Subcutaneous adipose tissue (tissue), 4 donors: ENCODE results near the gene CDH4. TPM values are rescaled to one million over a fixed set of nuclear protein-coding genes. Genes with fewer than 3 reads are reported as not detected.

Source experiments
- total RNA-seq, 4 donors: library from RNA; depleted of rRNA; stranded (reverse); fragments of >200 nt; gene quantifications; one replicate each; pipeline ENCODE4 v1.1.0, GENCODE V29; 2016
- TF ChIP-seq, protein P1 (sequence below): fragments of 450-650 bp; IDR thresholded peaks from one replicate; pipeline ENCODE4 v1.5.1; 2016; ENCODE audit warnings: low read depth, mild to moderate bottlenecking, control low read depth, antibody characterized with exemption, moderate library complexity

Gene CDH4
- total RNA-seq, 4 donors from 2014 or later = not detected

DNA sequence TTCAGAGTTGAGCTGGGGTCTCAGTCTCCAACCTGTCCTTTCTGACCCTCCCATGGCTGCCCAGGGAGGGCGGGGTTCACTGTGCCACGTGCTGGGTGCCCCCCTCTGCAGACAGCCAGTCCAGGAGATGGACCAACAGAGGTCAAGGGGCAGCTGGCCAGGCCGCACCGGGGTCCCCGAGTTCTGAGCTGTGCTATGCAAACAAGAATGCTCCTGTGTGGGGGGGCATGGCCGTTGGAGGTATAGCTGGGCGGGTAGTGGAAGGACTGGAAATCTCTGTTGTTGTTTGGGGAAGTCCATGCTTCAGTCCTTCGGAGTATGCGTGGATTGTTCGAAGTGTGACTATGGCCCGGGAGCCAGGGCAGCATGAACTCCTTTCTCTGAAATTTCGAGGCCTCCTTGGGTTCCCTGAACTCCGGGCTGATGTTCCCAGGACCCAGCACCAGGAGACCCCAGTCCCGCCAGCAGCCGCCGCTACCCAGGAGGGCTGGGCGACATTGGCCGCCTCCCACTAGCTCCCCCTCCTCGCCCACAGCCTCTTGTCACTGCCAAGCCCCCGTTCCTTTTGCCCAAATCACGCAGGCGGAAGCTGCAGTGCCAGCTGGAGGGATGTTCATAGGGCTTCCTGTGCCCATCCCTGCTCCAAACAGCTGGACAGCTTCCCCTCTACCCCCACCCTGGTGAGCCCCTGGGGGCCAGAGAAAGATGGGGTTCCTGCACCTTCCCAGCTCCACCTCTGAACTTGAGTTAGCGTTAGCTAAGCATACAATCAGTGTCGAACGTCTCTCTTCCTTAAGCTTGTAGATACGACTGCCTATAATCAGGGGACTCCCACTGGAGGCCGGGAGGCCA, 687.0 kb downstream of the CDH4 start:
- TF ChIP-seq, protein P1, sequence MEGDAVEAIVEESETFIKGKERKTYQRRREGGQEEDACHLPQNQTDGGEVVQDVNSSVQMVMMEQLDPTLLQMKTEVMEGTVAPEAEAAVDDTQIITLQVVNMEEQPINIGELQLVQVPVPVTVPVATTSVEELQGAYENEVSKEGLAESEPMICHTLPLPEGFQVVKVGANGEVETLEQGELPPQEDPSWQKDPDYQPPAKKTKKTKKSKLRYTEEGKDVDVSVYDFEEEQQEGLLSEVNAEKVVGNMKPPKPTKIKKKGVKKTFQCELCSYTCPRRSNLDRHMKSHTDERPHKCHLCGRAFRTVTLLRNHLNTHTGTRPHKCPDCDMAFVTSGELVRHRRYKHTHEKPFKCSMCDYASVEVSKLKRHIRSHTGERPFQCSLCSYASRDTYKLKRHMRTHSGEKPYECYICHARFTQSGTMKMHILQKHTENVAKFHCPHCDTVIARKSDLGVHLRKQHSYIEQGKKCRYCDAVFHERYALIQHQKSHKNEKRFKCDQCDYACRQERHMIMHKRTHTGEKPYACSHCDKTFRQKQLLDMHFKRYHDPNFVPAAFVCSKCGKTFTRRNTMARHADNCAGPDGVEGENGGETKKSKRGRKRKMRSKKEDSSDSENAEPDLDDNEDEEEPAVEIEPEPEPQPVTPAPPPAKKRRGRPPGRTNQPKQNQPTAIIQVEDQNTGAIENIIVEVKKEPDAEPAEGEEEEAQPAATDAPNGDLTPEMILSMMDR = no peak

DNA sequence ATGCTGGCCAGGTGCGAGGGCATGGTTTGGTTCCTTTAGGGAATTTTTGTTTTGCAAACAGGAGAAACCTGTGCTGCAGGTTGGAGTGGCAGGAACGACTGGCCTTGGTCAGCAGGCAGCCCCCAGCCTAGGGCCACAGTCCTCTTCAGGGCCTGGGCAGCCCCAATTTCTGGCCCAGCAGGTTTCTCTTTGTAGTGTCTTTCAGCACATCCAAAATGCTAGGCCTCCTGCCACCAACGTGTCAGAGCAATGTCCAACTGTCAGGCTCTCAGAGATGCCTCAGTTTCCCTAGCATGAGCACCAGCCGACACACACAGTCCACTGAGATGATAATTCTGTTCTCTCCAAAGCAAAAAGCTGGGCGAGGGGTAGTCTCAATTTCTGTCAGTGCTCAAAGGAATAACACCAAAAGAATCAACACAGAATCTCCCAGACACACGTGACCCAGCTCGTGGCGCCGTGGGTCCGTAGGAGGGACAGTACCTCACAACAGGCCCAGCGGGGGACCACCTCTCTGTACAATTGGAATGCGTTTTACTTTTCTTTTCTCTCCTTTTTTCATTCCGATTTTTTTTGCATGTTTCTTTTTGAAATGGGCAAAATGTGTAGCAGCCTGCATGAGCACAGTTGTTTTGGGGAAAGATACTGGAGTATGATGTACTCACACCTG, 687.8 kb downstream of the CDH4 start:
- TF ChIP-seq, protein P1 = no peak

DNA sequence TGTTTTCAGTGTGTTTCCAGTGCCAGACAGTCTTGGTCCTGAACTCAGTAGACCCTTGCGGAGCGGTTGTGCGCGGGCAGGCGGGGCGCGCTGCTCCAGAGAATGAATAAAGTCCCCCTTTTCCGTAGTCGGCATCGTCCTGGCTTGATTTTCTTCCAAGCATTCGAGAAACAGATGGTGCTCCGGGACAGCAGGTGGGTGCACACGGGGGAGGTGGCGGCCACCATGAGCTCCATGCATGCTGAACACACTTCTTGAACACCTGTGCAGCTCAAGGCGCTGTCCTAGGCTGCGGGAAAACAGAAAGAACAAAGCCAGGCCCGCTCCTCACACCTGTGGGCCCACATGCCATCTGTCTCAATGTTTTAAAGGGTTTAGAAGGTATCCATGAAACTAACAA, 688.4 kb downstream of the CDH4 start:
- TF ChIP-seq, protein P1 = no peak

DNA sequence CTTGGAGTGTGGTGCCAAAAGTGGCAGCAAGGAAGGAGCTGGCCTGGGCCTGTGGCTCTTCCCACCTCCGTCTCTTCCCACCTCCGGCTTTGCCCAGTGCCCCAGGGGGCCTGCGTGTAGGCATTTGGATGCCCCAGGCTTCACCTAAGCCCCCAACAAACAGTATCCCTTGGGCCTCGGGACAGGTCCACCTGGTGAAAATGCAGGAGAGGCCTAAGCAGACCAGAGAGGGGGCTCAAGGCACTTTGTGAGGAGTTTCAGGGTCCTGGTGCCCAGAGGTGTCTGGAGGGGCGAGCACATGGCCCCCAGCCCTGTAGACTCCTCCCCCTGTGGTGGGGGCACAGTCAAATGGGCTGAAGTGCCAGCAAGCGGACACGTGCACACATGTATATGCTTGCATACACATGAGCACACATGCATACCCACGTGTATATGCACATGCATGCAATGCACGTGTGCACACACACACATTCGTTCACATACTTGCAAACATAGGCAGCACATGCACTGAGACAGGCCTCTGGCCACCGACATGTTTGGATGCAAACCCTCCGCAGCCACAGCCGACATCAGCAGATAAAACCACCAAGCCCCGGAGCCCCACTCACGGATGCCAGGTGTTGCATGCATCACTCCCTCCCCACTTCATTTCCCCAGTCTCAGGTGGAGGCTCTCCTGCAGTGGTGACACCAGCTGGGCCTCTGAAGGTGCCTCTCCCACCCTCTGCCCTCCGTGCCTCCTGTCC, 689.1 kb downstream of the CDH4 start:
- TF ChIP-seq, protein P1 = no peak

DNA sequence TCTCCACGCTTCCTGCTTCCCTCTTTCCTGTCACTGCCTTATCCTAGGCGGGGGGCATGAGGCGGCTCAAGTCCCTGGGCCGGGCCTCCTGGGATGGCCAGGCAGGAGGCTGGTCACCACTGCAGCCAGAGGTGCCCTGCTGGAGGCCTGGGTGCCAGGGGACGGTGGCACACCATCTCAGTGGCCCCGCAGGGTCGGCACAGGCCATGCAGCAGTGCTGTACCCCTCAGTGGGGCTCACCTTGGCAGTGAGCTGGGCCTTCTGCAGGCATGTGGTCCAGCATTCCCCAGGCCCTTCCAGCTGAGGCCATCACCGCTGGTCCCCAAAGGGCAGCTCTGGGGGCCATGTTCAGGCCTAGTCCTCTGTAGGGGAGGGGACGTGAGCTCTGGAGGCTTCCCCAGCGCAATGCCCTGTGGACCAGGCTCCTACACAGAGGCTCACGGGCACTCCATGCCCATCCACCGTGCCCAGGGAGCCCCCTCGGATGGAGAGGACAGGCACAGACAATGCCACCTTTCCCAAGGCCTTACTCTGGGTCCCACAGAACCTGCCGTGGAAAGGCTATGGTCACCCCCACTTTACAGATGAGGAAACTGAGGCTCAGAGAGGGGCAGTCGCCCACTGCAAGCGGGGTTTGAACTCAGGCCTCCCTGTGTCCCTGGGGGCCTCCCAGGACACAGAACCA, 689.8 kb downstream of the CDH4 start:
- TF ChIP-seq, protein P1 = no peak

DNA sequence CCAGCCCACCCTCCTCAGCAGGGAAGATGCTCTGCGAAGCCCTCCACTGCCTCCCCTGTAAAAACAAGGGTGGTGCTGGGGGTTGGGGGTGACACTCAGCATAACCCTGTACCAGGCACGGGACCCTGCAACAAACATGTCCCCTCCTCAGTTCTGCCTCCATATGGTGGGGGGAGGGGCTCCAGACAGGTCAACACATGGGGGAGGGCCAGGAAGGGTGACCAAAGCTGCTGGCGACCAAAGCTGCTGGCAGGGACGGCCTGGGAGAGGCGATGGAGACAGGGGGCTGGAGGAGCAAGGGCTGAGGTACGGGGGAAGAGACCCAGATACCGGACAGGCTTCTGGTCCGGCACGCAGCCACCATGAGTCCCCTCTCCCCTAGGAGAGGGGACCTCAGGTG, 690.5 kb downstream of the CDH4 start:
- TF ChIP-seq, protein P1 = no peak
